ENCODE measurements around the gene ARSH.
"Not testable (repeated sequence)": the region's sequence is repeated elsewhere in the genome, so short reads cannot be mapped to it uniquely, and the experiment has no call there.

The ARSH gene, protein sequence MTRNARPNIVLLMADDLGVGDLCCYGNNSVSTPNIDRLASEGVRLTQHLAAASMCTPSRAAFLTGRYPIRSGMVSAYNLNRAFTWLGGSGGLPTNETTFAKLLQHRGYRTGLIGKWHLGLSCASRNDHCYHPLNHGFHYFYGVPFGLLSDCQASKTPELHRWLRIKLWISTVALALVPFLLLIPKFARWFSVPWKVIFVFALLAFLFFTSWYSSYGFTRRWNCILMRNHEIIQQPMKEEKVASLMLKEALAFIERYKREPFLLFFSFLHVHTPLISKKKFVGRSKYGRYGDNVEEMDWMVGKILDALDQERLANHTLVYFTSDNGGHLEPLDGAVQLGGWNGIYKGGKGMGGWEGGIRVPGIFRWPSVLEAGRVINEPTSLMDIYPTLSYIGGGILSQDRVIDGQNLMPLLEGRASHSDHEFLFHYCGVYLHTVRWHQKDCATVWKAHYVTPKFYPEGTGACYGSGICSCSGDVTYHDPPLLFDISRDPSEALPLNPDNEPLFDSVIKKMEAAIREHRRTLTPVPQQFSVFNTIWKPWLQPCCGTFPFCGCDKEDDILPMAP

DNA sequence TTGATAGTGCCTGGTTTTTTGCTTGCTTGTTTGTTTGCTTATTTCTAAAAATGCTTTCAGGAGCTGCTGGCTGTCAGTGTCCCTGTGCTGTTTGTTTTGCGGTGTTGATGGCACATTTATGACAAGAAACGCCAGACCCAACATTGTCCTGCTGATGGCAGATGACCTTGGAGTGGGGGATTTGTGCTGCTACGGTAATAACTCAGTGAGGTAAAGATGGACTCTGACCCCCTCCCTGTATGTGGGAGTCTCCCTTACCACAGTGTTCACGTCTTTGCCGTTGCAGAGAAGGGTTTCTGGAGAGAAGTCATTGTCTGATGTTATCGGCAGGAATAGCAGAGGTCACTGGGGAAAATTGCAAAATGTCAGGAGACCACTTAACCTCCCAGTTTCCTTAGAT lies at the start of gene ARSH:
Gene ARSH (plus strand): TSS at position 52 of the 400 bp plus-strand sequence. CDS start 67 bp downstream, at position 119.
- no peak for DNase-seq (ENCODE audit: low spot score)

DNA sequence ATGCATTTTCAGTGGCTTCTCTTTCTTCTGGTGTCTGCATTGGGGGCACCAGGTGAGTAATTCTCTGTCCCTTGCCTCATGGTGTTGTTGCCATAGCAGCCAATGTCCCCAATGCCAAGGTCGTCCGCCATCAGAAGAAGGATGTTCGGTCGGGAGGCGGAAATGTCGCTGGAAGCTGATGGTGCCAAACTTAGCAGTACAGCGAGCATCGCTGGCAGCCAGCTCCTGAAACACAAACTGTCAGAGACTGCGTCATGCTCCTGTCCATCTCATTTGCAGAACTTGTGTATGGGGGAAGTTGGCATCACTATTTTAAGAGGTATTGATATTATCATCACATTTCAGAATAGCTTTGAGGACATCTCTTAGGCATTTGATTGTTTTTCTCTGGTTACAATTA lies 48.1 kb upstream of the ARSH start:
- no peak for DNase-seq (ENCODE audit: low spot score)

DNA sequence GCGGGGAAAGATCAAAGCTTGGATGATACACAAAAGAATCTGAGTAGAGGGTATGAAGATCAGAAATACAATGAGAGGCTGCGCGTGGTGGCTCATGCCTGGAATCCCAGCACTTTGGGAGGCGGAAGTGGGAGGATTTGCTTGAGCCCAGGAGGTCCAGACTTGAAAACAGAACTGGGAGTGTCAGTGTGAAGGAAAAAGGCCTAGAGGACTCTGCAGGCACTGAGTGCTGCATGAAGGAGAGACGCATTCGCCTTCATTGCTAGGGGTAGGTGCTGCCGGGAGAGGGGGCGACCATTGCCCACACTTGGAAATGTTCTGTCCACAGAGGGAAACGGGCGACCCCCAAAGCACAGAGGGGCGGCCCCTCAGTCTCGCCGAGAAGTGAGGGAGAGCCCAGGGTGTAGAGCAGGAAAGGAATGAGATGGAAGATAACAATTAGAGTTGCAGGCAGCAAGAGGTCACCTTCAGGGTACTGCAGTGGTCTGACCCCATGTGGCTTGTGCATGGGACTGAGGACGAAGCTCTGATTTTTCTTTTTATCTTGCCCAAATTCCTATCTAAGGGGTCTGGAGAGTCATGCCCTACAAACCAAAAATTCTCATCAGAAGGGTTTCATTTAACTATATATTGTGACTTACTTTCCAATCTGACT lies 45.4 kb upstream of the ARSH start:
- DNase-seq (ENCODE audit: low spot score): no peak

DNA sequence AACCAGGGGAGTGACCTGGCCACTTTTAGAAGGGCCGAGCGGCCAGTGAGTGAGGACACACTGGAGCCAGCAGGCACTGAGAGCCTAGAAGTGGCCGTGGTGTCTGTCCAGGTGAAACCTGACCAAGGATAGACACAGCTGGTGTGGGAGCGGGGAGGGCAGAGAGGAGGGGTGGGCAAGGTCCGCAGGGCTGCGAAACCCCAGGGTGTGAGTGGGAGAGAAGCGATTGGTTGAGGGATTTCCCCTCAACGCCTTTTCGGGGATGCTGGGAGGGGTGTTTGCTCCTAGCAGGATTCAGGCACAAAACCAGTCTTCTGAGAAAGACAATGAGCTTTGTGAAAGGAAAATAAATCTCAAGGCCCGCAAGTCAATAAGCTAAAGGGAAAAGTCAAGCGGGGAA lies 44.0 kb upstream of the ARSH start:
- no peak for DNase-seq (ENCODE audit: low spot score)

DNA sequence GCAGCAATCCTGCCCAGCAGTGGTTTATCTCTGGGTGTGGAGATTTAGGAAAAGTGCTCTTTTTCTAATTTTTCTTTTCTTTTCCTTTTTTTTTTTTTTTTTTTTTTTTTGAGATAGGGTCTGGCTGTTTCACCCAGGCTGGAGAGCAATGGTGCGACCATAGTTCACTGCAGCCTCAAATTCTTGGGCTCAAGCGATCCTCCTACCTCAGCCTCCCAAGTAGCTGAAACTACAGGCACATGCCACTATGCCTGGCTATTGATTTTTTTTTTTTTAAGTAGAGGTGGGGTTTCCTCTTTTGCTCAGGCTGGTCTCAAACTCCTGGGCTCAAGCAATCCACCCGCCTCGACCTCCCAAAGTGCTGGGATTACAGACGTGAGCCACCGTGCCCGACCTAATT lies 42.9 kb upstream of the ARSH start:
- not testable (repeated sequence) for DNase-seq (ENCODE audit: low spot score)

DNA sequence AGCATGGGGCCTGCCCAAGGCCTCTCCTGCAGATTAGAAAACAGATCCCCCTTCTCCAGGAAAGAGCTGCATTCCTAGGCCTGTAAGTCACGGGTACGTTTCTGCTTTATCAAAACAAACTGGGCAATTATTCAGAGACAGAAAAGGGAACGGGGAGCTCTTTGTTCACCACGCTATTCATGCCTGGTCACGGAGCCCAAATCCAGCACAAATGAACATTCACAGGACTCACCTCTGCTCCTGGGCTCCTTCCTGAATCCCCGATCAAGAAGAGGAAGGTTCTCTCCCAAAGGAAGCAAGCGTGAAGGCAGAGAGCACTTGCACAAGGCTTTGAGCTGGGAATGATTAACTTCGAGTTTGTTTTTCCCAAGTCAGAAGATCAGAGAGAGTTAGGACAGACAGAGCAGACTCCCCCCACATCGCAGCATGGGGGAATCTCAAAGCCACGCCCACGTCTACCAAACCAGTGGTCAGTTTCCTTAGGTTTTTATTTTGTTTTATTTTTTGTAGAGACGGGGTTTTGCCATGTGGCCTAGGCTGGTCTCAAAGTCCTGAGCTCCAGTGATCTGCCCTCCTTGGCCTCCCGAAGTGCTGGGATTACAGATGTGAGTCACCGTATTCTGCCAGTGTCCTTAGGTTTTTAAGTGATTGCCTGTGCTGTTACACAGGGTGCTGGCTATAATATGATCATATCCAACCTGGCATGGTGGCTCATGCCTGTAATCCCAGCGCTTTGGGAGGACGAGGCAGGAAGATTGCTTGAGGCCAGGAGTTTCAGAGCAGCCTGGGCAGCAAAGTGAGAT lies 42.2 kb upstream of the ARSH start:
- not testable (repeated sequence) for DNase-seq (ENCODE audit: low spot score)

DNA sequence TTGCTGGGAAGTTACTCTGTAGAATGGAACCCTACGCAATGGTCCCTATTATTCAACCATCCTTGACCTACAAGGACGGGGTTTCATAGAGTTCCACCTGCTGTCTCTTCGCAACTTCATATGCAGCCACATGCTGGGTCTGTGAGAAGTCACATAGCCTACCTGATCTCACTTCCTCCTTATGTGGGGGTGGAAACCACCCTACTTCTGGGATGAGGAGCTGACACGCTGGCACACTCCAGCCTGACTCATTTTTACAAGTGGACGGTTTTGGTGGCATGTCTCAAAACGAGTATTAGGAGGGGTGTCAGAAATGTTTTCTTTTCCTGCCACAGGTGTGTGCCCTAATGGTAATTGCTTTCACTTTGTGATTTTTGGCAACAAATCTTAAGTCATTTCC lies 40.4 kb upstream of the ARSH start:
- no peak for DNase-seq (ENCODE audit: low spot score)

DNA sequence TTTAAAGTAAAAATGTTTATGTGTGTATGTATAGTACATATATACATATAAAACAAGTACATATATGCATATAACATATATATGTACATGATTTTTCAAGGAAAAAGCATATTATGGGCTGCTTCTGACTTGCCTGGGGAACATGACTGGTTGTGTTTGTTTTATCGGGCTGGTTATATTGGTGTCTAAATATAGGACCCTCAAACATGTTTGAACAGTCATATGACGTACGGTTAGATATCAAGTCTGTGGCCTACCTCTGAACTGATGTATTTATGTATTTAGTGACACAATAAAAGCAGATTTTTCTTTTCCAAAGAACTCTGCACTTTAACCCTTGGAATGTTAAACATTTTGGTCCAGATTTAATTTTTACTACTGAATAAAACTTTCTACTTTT lies 39.3 kb upstream of the ARSH start:
- DNase-seq (ENCODE audit: low spot score): no peak

DNA sequence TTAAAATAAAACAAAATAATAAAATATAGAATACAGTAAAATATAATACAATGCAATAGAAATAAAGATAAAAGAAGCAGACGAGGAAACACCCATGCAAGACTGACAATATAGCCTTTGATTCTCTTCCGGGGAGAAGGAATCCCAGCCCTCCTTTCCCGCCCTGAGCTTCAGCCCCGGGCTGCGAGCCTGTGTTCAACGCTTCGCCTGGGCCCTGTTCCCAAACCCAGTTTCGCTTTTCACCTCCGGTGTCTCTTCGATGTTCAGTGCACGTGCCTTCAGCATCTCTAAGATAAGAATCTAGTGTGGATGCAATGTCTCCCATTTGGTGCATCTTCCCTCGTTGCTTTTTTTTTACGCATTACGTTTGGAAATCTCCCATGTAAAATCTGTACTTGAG lies 38.8 kb upstream of the ARSH start:
- no peak for DNase-seq (ENCODE audit: low spot score)

DNA sequence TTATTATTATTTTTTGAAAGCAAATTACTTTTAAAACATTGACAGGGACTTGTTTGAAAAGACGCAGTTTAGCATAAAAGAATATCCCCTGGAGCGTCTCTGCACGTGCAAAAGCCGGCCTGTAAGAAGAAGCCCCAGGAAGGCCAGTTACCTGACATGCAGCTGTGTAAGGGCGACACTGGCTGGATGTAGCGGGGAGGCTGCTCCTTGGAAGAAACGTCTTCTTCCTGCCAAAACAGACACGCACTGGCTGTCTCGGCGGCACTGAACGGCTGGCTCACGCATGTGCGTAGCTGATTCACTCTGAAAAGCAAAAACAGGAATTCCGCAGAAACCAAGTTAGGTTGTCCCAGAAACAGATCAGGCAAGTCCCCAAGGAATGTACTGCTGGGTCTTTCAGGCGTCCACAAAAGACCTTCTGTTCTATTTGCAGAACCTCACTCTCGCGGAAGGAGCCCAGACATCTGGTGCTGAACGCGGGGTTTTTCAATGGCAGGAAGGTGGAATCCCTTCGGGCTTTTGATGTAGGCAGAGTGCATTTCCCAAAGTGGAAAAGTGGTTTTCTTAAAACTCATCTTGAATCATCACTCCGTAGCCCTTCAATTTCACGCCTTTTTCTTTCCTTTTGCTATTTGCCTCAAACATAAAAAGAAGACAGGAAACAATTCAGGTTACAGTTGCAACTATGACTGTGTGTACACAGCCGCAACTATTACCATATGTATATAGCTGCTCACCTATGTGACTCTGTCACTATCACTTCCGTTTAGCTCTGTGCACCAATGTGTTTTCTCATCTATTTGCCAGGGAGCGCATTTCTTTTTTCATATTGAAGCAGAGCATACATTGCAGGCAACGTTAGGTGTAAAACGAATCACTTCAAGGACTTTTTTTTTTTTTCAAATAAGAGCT lies 38.1 kb upstream of the ARSH start:
- DNase-seq (ENCODE audit: low spot score): no peak

DNA sequence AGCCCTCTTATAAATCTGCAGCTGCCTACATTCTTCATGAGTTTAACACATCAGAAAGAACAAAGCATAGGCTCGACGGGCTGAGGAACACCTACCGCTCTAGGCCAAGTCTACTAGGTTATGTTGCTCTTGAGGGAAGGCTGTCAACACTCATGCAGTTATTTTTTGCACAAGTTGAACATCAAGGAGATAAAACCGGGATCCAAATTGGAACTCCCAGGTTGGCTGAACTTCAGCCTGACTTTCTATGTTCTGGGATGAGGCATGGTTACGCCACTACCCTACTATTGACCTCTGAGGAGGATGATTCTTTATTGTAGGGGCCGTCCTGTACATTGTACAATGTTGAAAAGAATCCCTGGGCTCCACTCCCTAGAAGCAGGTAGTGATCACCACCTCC lies 37.3 kb upstream of the ARSH start:
- no peak for DNase-seq (ENCODE audit: low spot score)

DNA sequence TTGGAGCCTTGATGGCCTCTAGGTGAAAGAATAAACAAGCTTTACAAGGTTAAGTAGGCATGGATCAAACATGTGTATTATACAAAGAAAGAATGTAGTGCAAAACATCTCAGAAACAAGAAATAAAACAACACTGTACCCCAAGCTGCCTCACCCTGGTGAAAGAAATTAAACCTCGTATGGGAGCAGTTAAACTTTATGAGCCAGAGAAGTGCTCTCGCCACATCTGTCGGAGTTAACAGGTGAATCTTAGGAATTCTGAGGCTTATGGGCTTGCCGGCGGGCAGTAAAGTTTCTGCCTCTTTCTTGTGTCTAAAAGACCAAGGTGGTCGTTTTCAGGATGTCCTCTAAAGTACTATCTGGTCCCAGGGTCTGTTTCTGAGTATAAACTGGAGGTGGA lies 34.0 kb upstream of the ARSH start:
- no peak for DNase-seq (ENCODE audit: low spot score)

DNA sequence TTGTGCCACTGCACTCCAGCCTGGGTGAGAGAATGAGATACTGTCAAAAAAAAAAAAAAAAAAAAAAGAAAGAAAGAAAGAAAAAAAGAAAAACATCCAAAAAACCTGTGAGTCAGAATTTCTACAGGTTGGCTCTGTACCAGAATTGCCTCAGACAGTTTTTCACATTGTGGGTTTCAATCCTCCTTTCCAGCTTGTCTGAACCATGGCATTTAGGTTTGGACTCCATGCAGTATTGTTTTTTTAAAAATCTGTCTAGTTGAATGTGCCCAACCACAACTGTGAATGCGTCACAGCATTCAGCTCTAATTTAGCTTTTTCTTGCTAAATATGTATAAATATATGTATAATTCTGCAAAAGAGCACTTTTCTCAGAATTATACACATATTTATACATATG lies 31.4 kb upstream of the ARSH start:
- DNase-seq (ENCODE audit: low spot score): no peak

DNA sequence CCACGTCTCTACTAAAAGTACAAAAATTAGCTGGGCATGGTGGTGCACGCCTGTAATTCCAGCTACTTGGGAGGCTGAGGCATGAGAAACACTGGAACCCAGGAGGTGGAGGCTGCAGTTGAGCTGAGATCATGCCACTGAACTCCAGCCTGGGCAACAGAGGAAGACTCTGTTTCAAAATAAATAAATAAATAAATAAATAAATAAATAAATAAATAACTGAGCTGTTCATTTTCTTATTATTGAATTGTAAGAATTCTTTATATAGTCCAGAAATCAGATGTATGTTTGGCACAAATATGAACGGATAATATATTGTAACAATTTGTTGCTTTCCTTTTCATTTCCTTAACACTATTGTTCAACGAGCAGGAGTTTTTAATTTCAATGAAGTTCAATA lies 27.7 kb upstream of the ARSH start:
- DNase-seq (ENCODE audit: low spot score): not testable (repeated sequence)

DNA sequence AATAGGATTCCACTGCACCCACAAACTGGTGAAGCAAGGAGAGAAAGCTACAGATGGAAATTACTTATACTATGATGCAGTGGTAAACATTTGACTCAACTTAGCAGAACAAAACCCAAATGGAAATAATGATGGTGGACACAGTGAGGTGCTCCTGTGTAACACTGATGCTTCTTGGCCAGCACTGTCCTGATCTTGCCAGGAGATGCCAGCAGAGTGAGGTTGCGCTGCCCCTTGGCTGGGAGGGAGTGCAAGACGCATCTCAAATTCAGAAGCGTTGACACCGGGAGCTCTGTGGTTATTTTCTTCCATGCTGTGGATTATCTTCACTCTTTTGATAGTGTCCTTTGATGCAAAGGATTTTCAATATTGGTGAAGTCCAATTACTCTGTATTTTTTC lies 22.0 kb upstream of the ARSH start:
- no peak for DNase-seq (ENCODE audit: low spot score)

DNA sequence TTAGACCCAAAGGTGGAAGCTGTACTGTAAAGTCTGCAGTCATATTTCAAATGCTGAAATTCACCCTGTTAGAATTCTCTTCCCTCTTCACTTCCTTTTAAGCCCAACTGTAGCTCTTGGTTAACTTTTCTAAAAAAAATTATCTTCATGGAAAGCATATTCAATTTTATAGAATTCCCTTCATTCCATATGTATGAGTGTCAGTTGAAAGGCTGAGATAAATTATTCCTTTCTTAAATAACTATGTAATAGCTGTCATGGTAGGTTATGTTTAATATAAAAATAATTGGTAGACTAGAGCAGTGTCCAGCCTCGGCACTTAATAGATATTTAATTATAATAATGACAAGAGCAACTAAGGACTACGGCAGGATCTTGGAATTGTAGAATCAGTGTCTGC lies 16.8 kb upstream of the ARSH start:
- no peak for DNase-seq (ENCODE audit: low spot score)

DNA sequence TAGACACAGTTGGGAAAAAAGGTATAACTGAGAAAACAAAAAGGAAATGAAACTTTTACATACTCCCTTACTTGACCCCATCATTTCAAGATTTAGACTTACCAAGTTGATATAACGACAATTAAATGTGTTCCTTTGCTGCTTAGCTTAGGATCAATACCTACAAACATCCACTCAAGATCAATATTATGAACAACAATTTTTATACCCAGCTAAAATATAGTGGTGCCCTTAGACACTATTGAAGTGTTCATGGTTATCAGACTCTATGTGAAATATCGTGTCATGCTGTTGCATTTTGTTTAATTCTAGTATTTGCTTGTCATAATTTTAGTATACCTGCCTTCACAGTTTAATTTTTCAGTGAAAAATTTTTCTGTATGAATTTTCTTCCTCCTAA lies 4.2 kb downstream of the ARSH start:
- DNase-seq (ENCODE audit: low spot score): no peak

DNA sequence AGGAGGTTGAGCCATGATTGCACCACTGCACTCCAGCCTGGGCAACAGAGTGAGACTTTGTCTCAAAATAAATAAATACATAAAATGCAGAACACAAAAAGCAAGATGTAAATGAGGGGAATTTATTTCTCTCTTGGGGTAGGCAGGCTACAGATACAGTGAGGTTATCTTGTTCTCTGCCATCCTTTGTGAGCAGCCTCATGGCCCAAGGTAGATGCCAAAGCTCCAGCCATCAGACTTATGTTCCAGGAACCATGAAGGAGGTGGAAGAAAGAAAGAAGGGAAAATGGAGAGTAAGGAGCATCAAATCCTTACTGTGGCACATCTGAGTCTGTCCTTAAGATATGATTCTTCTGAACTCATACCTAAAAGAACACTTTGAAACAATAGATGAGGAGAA lies 11.1 kb downstream of the ARSH start:
- no peak for DNase-seq (ENCODE audit: low spot score)

DNA sequence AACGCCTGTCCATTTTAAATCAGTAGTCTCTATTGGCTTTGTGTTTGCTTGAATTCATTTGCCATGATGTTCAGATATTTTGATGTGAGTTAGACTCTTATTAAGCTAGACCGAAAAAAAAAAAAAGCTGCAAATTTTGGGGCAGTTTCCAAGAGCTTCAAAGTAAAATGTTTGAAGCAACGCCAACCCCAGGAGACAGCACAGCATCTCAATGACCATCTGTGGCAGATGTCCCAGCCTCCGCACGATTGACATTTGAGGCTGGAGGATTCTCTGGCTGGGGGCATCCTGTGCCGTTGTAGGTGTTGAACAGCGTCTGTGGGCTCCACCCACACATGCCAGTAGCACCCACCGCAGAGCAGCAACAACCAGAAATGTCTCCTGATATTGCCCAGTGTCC lies 17.8 kb downstream of the ARSH start:
- no peak for DNase-seq (ENCODE audit: low spot score)

DNA sequence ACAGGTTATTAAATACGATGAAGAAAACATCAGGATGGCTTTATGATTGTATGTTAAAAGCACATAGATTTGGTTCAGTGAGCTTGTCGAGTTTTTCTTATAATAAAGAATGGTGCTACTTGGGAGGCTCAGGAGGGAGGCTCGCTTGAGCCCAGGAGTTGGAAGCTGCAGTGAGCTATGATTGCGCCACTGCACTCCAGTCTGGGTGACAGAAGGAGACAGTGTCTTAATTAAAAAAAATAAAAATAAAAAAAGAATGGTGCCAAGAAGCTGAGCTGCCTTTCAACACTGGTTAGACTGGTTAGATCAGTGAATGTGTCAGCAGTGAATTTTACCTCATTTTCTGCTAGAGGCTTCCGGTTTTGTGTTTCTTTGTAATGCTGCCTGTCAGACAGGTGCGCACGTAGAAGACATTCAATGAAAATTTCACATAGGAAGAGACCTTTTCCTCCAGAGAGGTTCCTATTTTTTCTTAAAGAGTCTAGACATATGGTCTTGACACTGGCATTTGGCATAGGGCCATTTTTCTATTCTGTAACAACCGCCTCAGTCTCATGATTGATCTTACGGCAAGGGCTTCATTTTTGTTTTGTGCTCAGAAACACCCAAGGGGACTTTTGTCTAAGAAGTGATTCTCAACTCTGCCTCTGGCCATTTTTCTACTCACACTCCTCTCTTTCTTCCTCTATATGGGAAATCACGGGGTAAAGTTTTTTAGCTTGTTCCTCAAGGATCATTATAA lies 19.9 kb downstream of the ARSH start:
- DNase-seq (ENCODE audit: low spot score): no peak

DNA sequence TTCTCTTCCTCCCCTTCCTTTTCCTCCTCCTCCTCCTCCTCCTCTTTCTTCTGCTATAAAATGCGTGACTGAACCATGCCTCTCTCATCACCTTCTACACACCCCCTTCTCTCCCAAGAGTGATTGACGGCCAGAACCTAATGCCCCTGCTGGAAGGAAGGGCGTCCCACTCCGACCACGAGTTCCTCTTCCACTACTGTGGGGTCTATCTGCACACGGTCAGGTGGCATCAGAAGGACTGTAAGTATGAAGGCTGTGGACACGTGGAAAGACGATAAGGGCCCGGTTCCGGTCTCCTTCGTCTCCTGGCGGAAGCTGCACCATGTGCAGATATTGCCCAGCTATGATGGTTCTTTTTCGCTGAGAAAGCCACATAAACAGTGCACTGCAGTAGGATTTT lies 22.8 kb downstream of the ARSH start:
- no peak for DNase-seq (ENCODE audit: low spot score)

Data from hematopoietic multipotent progenitor cell treated with erythropoietin and hydrocortisone succinate and interleukin-3 and kit ligand, for 17 days (in vitro differentiated cells).